Mammary epithelial cell (primary cell): ENCODE measurements around the gene SGIP1.

Source experiments
- CTCF ChIP-seq, 2 donors: IDR thresholded peaks in 1 of 2; conservative IDR thresholded peaks in 1 of 2; 2 replicates each; pipeline ENCODE4 v1.5.1; 2011 to 2012; ENCODE audit warnings: inconsistent platforms in 2 of 2, low read length in 2 of 2, mild to moderate bottlenecking in 2 of 2, control low read depth in 1 of 2, low read depth in 1 of 2; ENCODE audit not compliant: insufficient read depth in 1 of 2; ENCODE audit errors: extremely low read depth in 1 of 2
- EZH2 ChIP-seq: IDR thresholded peaks from 2 replicates; pipeline ENCODE4 v1.6.1; 2012; ENCODE audit warnings: low read length, inconsistent platforms, borderline replicate concordance

GRCh38 chr1:66557157-66557556 lies 23.2 kb downstream of the SGIP1 start:
- TF ChIP-seq CTCF (conservative IDR thresholded peaks at IDR 0.05 in 1 of 2, IDR thresholded peaks at IDR 0.05 in 1 of 2; ENCODE audit: extremely low read depth in 1 of 2, insufficient read depth in 1 of 2, low read depth in 1 of 2, low read length in 2 of 2) (no peak), EZH2 (no peak)
